HK-2 (cell line): ENCODE results near the gene ASRGL1.

Experiments used
- DNase-seq: peaks from one replicate; pipeline ENCODE4 v3.0.0-alpha.2; 2018; ENCODE audit not compliant: unreplicated experiment

ASRGL1 gene

GRCh38 chr11:62393061-62393611, 55.9 kb downstream of the ASRGL1 start:
- no peak for DNase-seq

DNA sequence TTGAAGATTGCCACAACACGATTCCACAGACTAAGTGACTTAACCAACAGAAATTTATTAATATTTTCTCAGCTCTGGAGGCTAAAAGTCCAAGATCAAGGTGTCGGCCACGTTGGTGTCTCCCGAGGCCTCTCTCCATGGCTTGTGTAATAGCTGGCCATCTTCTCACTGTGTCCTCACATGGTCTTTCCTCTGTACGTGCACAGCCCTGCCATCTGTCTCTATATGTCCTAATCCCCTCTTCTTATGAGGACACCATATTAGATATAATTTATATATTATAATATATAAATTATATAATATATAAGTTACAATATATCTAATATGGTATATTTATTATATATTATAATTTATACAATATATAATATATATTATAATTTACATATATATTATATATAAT, 56.5 kb downstream of the ASRGL1 start:
- DNase-seq, result no peak

DNA sequence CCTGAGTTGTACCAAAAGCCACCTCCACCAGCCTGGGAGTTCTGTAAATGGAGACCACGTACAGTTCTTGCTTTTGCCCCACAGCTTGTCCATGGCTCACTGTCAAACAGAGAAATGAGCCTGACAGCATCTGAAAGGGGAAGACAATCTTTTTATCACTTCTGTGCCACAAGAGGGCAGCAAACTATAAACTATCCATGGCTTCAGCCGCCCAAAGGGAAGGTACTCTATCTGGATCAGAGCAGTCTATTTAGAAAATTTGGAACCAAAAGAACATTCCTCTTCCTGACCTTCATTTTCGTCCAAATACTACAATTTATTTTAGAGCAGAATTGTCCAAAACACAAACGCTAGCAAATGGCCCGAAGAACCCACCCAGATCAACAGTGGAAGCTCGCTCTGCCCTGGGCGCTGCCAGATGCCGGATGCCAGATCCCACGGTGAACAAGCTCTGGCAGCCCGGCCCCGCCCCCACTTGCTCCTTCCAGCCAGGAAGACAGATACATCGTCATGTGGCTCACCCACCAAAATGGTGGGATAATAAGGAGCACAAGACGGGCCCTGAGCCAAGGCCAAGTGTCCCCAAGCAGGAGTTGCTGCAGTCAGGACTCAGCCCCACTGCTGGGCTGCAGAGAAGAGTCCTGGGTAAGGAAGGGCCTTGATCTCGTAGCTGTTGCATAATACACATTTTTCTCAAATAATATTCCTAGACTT, 57.7 kb downstream of the ASRGL1 start:
- peak; percentile 51 for DNase-seq

DNA sequence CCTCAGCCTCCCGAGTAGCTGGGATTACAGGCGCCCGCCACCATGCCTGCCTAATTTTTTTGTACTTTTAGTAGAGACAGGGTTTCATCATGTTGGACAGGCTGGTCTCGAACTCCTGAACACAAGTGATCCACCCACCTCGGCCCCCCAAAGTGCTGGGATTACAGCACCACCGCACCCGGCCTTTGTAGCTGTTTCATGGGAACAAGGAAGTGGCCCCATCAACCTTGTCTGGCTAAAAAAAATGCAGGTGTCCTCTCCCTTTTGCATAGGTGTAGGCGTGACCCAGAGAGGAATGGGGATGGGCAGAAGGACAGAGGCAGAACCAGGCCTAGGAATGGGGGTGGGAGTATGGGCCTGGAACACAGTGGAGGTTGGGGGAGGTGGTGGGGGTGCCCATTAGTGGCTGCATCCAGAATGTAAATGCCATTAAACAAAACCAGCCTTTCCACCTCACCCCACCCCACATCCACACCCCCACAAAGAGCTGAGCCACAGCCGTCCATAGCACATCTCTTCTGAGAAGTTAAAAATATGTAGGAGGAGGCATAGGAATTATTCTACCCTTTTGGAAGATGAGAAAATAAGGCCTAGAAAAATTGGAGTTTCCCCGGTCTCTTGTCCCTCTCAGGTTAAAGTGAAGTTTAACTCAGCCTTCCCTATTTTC, 58.8 kb downstream of the ASRGL1 start:
- DNase-seq, result no peak

DNA sequence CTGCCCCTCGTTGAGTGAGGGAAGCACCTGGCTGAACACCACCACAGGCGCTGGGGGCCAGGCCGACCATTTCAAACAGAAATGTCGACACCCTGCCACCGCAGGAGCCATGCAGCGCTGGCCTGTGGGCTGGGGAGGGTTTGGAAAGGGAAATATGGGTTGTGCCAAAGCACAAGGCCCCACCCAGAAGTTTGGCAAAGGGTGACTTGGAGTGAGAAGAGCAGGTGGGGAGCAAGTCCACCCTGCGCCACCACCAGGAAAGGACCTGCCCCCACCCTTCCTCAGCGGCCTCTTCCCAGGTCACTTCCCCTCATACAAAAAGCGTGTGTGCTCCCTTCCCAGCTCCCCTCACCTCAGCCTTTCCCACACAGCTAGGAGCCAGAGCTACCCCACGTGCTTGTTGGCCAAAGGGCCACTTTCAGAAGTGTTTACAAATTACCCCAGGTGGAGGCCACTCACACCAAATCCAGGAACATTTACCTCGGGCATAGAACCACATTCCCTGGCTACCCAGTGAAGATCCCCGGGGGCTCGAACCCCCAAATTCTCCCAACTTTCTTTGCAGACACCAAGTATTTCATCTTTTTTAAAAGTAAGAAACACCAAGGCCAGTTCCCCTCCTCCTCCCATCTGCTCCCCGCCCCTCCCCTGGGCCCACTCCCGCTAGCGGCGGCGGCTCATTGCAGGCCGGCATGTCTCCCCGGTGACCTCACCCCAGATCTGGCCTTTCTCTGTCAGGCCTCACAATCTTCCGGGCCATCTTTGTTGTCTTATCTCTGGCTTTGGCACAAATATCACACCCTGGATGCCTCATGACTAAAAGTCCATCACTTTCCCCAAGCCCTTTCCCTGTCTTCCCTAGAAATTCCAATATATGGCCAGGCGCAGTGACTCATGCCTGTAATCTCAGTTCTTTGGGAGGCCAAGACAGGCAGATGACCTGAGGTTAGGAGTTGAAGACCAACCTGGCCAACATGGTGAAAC, 61.1 kb downstream of the ASRGL1 start:
- no peak for DNase-seq

DNA sequence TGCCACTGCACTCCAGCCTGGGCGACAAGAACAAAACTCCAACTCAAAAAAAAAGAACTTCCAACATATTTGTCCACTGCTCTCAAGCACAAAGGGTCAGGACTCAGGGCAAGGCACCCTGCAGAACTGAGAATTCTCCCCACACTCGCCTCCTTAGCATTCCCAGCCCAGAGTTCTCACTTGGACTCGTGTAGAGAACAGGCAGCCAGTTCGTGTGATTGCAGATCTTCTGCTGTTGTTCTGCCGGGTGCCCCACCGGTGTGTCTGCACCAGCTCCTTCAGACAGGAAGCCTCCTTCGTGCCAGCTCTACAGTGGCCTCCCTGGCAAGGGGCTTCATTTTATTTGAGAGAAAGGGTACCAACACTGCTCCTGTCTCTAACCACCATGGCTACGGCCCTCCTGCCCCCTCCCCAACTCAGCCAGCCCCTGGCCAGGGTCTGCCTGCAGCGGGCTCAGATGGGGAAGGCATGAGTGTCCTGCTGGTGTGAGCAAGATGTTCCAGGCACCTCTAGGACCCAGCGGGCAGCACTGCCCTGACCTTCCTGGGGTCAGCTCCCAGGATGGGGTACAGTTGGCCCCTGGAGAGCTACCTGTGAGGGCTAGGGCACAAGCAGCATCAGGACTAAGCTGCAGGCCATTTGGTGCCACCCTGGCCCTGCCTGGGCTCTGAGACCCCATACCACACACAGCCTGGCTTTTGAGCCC, 62.1 kb downstream of the ASRGL1 start:
- DNase-seq, result no peak

GRCh38 chr11:62399878-62400266, 62.6 kb downstream of the ASRGL1 start:
- no peak for DNase-seq

DNA sequence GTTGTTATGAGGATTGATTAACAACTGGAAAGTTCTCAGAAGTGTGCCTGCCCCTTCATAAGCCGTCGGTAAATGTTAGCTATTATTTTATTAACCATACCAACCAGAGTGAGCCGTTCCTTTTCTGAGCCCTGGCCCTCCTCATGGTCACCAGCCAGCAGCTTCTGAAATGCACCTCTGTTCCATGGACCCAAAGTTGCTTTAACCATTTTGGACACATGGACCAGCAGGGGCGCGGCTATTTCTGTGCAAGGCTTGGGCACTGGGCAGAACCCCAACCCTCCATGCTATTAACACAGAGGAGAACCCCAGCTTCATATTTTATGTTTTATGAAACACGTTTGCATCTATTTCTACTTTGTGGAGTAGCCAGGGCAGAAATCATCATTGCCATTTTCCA, 63.0 kb downstream of the ASRGL1 start:
- no peak for DNase-seq

GRCh38 chr11:62400760-62401159, 63.5 kb downstream of the ASRGL1 start:
- DNase-seq, result no peak

- DNase-seq, result no peak
Measured at GRCh38 chr11:62401356-62401755, 64.1 kb downstream of the ASRGL1 start.

DNA sequence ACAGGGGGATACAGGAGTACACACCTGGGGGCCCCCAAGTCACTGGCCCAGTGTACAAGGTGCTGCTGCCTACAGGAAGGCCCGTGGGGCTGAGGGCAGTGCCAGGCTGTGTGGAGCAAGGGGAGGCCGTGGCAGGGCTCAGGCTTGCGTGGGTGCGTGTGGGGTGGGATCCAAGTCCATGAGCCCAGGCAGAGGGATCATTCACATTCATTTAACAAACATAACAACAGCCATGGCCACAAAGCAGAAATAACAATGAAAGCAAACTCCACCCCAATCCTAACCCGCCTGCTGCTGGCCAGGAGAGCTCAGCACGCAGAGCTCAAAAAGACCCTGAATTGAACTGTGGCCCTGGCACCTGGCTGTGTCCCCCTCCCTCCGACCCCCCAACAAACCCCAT, 64.6 kb downstream of the ASRGL1 start:
- no peak for DNase-seq

DNA sequence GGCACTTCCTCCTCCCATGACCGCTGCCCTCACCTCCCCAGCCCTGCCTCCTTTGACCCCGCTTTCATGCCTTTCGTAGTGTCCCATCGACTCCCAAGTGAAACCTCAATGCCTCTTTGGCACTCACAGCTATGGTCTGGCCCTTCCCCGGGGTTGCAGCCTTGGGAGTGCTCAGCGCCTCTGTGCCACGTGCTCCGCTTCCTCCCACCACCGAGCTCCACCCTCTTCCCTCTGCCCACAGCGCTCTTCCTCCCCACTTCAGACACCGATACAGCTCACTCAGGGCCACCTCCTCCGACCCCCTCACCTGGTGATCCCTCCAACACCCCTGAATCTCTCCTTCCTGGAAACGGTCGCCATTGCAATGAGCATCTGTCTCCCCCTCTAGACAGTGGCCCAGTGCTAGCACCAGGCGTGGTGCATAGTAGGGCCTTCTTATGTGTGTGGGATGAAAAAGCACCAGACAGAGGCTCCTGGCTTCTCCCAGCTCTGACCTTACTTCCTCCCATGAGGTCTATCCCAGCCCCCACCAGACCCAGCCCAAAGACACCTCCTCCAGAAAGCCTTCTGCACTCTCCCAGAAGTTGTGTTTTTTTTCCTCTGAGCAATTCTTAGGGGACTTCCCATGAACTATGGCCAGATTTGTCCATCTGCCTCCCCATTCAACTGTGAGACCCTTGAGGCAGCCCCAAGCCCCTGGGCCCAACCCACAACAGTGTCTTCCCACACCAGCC, 65.1 kb downstream of the ASRGL1 start:
- DNase-seq, result no peak

- DNase-seq, result no peak
Measured at GRCh38 chr11:62402960-62403730, 65.9 kb downstream of the ASRGL1 start.

- no peak for DNase-seq
Measured at GRCh38 chr11:62404435-62404834, 67.2 kb downstream of the ASRGL1 start.

GRCh38 chr11:62404901-62405300, 67.7 kb downstream of the ASRGL1 start:
- no peak for DNase-seq

- DNase-seq, result no peak
Measured at GRCh38 chr11:62406034-62406433, 68.8 kb downstream of the ASRGL1 start.

- DNase-seq, result no peak
Measured at GRCh38 chr11:62409831-62410230, 72.6 kb downstream of the ASRGL1 start.

- DNase-seq, result no peak
Measured at GRCh38 chr11:62410972-62411371, 73.7 kb downstream of the ASRGL1 start.

- DNase-seq, result no peak
Measured at GRCh38 chr11:62411524-62411923, 74.3 kb downstream of the ASRGL1 start.

DNA sequence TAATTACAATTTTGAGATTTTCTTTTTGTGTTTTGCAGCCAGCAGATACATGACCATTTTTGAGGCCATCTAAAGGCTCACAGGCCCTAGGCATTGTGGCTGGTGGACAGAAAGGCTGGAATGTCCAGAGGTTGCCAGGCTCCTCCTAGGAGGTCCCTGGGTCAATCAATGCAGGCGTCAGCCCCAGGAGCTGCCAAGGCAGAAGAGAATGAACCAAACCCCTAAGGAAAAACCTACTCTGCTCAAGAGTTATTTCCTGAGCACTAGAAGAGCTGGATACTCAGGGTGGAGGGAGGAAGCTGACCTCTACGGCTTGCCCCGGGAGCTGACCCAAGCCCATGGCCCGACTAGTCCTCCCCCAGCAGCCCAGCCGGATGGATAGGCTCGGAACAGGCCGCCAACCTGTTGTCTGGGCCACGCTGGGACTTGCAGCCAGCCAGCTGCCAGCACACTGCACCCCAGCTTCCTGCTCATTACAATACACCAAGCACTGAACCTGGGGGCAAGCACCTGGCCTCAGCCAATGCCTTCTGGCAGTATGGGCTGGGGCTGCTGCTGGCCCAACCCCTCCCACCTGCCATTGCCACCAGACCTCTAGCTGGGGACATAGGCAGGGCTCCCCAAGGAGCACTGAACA, 75.9 kb downstream of the ASRGL1 start:
- DNase-seq, result no peak
